ENCODE data around the gene SMAGP. TPM values are rescaled to one million over a fixed set of nuclear protein-coding genes. Genes with fewer than 3 reads are reported as not detected.

The SMAGP gene
- polyA plus RNA-seq, 1 donor (not counting 4 experiments of a cell fraction or from before 2014, with no cell fraction given) = 52.1 TPM

GRCh38 chr12:51311389-51311788, 41.2 kb upstream of the SMAGP start:
- DNase-seq (ENCODE audit: low read depth, low spot score) = no peak
- H4K20me1 ChIP-seq (ENCODE audit: control insufficient read depth, extremely low read depth, insufficient read depth, low read length) = no peaks in the 10 kb centered on the region
- FAIRE-seq = no peak
- H2AFZ ChIP-seq (ENCODE audit: control insufficient read depth, low read length) = no peak overlapping the region
- no peak overlapping the region for H3K9ac ChIP-seq (ENCODE audit: control insufficient read depth, extremely low read depth, insufficient read depth, low read length)
- TF ChIP-seq EZH2 (IDR thresholded peaks at IDR 0.05; ENCODE audit: low read length) (no peak), CTCF (optimal IDR thresholded peaks at IDR 0.05 in 1 of 3, IDR thresholded peaks at IDR 0.05 in 1 of 3, conservative IDR thresholded peaks at IDR 0.05 in 1 of 3; ENCODE audit: extremely low read depth in 1 of 3, insufficient read depth in 2 of 3, low read length in 3 of 3) (no peak)
- no peak overlapping the region for H3K27ac ChIP-seq (ENCODE audit: control insufficient read depth, insufficient read depth, low read length)
- dilution Hi-C loops (cut with MboI; ENCODE audit: extremely low pct_ligation_motif_present, low sequenced_read_pairs) = no loop called here
- H3K4me1 ChIP-seq (ENCODE audit: control insufficient read depth, extremely low read depth, insufficient read depth, low read length) = peaks cover 10% of the 10 kb centered on the region
- H3K27me3 ChIP-seq (ENCODE audit: control insufficient read depth, extremely low read depth, insufficient read depth, low read length) = no peaks in the 10 kb centered on the region
- H3K9me1 ChIP-seq (ENCODE audit: control insufficient read depth, extremely low read depth, insufficient read depth, low read length) = no peaks in the 10 kb centered on the region
- no peak overlapping the region for H3K4me2 ChIP-seq (ENCODE audit: control insufficient read depth, extremely low read depth, insufficient read depth, low read depth, low read length)
- no peaks in the 10 kb centered on the region for H3K79me2 ChIP-seq (ENCODE audit: control insufficient read depth, insufficient read depth, low read length)
- H3K36me3 ChIP-seq (ENCODE audit: control insufficient read depth in 2 of 2, extremely low read depth in 1 of 2, insufficient read depth in 2 of 2, low read length in 2 of 2) = no peaks in the 10 kb centered on the region
- H3K9me3 ChIP-seq (ENCODE audit: control insufficient read depth, low read depth, low read length) = no peaks in the 10 kb centered on the region
- H3K4me3 ChIP-seq (ENCODE audit: control insufficient read depth in 2 of 3, extremely low read depth in 1 of 3, insufficient read depth in 2 of 3, low read depth in 1 of 3, low read length in 3 of 3) = no peak overlapping the region

- H3K27ac ChIP-seq (ENCODE audit: control insufficient read depth, insufficient read depth, low read length) = no peak overlapping the region
- H3K4me3 ChIP-seq (ENCODE audit: control insufficient read depth in 2 of 3, extremely low read depth in 1 of 3, insufficient read depth in 2 of 3, low read depth in 1 of 3, low read length in 3 of 3) = no peak overlapping the region
Measured at GRCh38 chr12:51307655-51308593, 37.7 kb upstream of the SMAGP start.

More at GRCh38 chr12:51307655-51308593, 37.7 kb upstream of the SMAGP start:
- Histone ChIP-seq H4K20me1 (ENCODE audit: control insufficient read depth, extremely low read depth, insufficient read depth, low read length) (no peaks in the 10 kb centered on the region), H3K4me2 (ENCODE audit: control insufficient read depth, extremely low read depth, insufficient read depth, low read depth, low read length) (peak overlapping the region; percentile 35), H3K9me3 (ENCODE audit: control insufficient read depth, low read depth, low read length) (no peaks in the 10 kb centered on the region), H3K36me3 (ENCODE audit: control insufficient read depth in 2 of 2, extremely low read depth in 1 of 2, insufficient read depth in 2 of 2, low read length in 2 of 2) (no peaks in the 10 kb centered on the region), H3K9me1 (ENCODE audit: control insufficient read depth, extremely low read depth, insufficient read depth, low read length) (no peaks in the 10 kb centered on the region), H2AFZ (ENCODE audit: control insufficient read depth, low read length) (peak overlapping the region; percentile 13), H3K27me3 (ENCODE audit: control insufficient read depth, extremely low read depth, insufficient read depth, low read length) (no peaks in the 10 kb centered on the region), H3K79me2 (ENCODE audit: control insufficient read depth, insufficient read depth, low read length) (no peaks in the 10 kb centered on the region), H3K9ac (ENCODE audit: control insufficient read depth, extremely low read depth, insufficient read depth, low read length) (peak overlapping the region; percentile 2), H3K4me1 (ENCODE audit: control insufficient read depth, extremely low read depth, insufficient read depth, low read length) (peaks cover 10% of the 10 kb centered on the region)
- TF ChIP-seq CTCF (optimal IDR thresholded peaks at IDR 0.05 in 1 of 3, IDR thresholded peaks at IDR 0.05 in 1 of 3, conservative IDR thresholded peaks at IDR 0.05 in 1 of 3; ENCODE audit: extremely low read depth in 1 of 3, insufficient read depth in 2 of 3, low read length in 3 of 3) (no peak), EZH2 (IDR thresholded peaks at IDR 0.05; ENCODE audit: low read length) (no peak)
- FAIRE-seq (peak; percentile 77), DNase-seq (ENCODE audit: low read depth, low spot score) (no peak)
- dilution Hi-C loops (cut with MboI; ENCODE audit: extremely low pct_ligation_motif_present, low sequenced_read_pairs) = no loop called here
